Effector CD8-positive, alpha-beta T cell (primary cell): ENCODE data around the gene KIF25.

ENCODE experiments used
- DNase-seq: peaks from one replicate; lab custom pipeline; 2025; lab: John Stamatoyannopoulos, UW

The KIF25 gene

GRCh38 chr6:168089186-168090063 is 92.0 kb downstream of the KIF25 start:
- no peak for DNase-seq

DNA sequence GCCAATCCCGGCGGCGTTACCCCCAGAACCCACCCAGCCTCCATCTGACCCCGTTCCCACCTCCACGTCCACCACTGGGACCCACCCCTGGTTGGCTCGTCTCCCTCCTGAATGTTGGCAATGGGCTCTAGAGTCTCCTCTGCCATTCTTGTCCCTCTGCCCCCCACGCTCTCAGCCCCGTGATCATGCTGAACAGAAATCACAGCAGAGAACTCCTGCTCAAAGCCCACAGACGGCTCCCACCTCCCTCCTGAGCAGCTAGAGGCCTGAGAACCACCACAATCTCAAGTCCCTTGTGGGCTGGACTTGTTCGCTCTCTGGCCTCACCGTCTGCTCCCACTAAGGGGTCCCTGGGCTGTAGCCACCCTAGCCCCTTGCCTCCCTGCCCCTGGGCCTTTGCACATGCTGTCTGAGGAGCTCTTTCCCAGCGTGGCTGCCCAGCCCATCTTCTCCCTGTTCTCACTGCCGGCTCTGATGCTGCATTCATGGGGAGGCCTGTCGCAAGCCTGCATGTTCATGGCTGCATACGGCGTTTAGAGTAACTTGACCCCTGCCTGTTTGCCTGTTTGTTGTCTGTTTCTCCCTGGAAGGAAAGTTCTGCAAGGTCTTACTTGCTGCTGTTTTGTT is 92.7 kb downstream of the KIF25 start:
- no peak for DNase-seq

GRCh38 chr6:168090706-168091105 is 93.2 kb downstream of the KIF25 start:
- DNase-seq, result no peak

DNA sequence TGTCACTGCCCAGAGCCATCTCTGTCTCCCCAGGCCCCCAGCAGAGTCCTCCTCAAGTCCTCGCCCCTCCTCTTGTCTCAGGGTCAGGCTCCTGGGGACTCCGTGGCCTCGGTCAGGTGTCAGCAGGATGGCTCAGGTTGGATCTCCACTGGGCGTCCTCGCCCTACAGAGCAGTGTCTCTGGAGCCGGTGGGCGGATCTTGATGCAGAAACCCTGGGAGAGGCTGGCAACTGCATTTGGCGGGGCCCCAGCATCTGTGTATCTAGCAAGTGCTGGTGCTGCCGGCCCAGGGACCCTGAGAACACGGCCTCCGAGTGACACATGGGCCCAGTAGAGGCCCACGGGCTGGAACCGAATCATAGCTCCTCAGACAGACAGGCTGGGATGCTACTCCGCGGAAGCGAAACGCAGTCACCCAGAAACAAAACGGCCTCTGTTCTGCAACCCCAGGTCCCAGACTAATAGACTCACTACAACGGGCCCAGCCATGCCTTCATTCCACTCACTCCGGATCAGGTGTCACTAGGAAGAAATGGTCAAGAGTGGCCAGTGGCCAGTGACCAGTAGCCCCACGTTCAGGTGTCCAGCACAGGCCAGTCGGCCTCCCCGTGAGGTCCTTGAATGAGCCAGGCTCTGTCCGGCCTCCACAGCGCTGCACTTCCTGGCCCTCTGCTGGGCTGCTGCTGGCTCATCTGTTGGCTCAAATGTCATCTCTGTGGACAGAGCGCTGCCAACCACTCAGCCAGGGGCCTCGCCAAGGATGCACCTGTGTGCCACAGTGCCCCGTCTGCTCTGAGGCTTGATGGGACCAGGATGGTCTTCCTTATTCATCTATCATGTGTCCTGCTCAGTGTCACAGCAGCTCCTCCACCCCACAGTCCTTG is 94.2 kb downstream of the KIF25 start:
- DNase-seq, result no peak

GRCh38 chr6:168092541-168092940 is 95.1 kb downstream of the KIF25 start:
- no peak for DNase-seq

DNA sequence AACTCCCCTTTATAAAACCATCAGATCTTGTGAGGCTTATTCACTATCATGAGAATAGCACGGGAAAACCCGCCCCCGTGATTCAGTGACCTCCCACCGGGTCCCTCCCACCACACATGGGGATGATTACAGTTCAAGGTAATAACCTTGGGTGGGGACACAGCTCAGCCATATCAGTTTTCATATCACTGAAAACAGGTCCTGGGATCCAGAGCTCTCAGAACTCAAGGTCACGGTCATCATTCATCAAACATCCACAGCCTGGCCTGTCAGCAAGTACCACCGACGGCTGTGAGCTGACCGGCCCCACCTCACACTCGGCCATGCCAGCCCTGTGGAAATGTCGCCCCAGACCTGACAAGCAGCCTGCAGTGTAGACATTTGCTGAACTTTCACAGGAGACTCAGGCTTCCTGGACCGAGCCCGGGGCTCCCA is 95.6 kb downstream of the KIF25 start:
- no peak for DNase-seq

DNA sequence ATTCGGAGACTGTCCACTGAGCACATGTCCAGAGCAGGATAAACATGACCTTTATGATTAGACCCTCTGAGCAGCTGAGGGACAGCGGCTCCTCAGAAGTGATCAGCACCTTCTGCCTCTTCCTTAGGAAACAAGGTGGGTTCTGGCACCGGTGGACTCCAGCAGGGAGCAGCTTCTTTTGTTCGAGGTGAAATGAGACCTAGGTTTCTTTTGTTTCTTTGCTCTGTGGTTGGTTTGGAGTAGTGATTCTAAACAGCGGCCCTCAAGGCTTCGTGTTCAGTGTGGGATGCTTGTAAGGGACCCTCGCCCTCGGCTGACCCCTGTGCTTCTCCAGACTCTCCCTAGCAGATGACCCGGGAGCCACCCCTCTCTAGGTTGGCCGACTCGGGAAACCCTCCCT is 96.2 kb downstream of the KIF25 start:
- DNase-seq, result no peak
